SU-DHL-6 (cell line): ENCODE results near the gene TMEM218.

Experiments
- CTCF ChIP-seq: fragments of 200-600 bp; sonication (generic); IDR thresholded peaks from one replicate; pipeline ENCODE4 v1.5.1; 2017; ENCODE audit warnings: antibody characterized with exemption, mild to moderate bottlenecking, low read length, moderate library complexity; ENCODE audit not compliant: insufficient read depth, poor library complexity, severe bottlenecking
- EZH2phosphoT487 ChIP-seq: fragments of 200-600 bp; sonication (generic), shearing (Covaris generic); conservative IDR thresholded peaks from 2 replicates; pipeline ENCODE4 v1.6.1; 2018; ENCODE audit warnings: mild to moderate bottlenecking, antibody characterized with exemption, low read length, moderate library complexity, mixed read lengths

DNA sequence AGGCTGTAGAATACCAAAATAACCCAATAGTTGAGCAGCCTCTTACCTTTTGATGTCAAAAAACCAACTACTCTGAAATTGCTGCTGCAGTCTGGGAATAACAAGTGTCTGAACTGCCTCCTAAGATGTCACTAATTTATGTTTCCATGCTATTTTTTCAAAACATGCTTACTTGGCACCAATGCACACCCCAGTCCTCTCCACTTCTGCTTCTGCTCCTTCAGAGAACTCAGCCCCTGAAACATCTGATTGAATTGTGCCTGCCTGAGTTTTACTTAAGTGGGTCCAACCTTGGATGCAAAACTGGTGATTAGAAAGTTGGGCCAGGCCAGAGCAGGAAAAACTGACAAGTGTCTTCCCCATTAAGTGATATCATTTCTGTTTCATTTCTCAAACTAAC, 24.6 kb upstream of the TMEM218 start:
- no peak for TF ChIP-seq CTCF
- no peak for TF ChIP-seq EZH2phosphoT487
